Smooth muscle cell (in vitro differentiated cells): ENCODE results near the gene HMOX2. TPM values are rescaled to one million over a fixed set of nuclear protein-coding genes. Genes with fewer than 3 reads are reported as not detected.
A peak's percentile ranks its signal among the peaks of the same experiment; 100 is the strongest.

Experiments
- DNase-seq: peaks from one replicate; lab custom pipeline; 2025; ENCODE audit not compliant: unreplicated experiment; lab: John Stamatoyannopoulos, UW
- H2AFZ ChIP-seq: fragments of 200-600 bp; sonication (generic); 2 replicates; pipeline ENCODE4 v1.6.0; 2016; ENCODE audit warnings: antibody characterized with exemption, low read depth, mild to moderate bottlenecking
- H3F3A ChIP-seq: fragments of 200-600 bp; sonication (generic); 2 replicates; pipeline ENCODE4 v1.6.0; 2017; ENCODE audit warnings: antibody characterized with exemption, low read depth
- H3K27ac ChIP-seq: fragments of 200-600 bp; sonication (generic); 2 replicates; pipeline ENCODE4 v1.5.1; 2016; ENCODE audit warnings: low read depth, mild to moderate bottlenecking
- H3K27me3 ChIP-seq: fragments of 200-600 bp; sonication (generic); 2 replicates; pipeline ENCODE4 v1.6.1; 2016; ENCODE audit warnings: low read depth, mild to moderate bottlenecking
- H3K36me3 ChIP-seq: fragments of 200-600 bp; sonication (generic); 2 replicates; pipeline ENCODE4 v1.5.1; 2016; ENCODE audit warnings: low read depth
- H3K4me1 ChIP-seq: fragments of 200-600 bp; sonication (generic); 2 replicates; pipeline ENCODE4 v1.5.1; 2016; ENCODE audit warnings: low read depth
- H3K4me2 ChIP-seq: fragments of 200-600 bp; sonication (generic); 2 replicates; pipeline ENCODE4 v1.6.0; 2016; ENCODE audit warnings: mild to moderate bottlenecking
- H3K4me3 ChIP-seq: fragments of 200-600 bp; sonication (generic); 2 replicates; pipeline ENCODE4 v1.5.1; 2016; ENCODE audit warnings: mild to moderate bottlenecking
- H3K79me2 ChIP-seq: fragments of 200-600 bp; sonication (generic); 2 replicates; pipeline ENCODE4 v1.6.0; 2016; ENCODE audit warnings: low read depth, mild to moderate bottlenecking
- H3K9ac ChIP-seq: fragments of 200-600 bp; sonication (generic); 2 replicates; pipeline ENCODE4 v1.6.0; 2016; ENCODE audit warnings: low read depth
- H3K9me3 ChIP-seq: fragments of 200-600 bp; sonication (generic); replicated peaks from 2 replicates; pipeline ENCODE4 v1.5.1; 2016; ENCODE audit warnings: low read depth
- H4K20me1 ChIP-seq: fragments of 200-600 bp; sonication (generic); 2 replicates; pipeline ENCODE4 v1.6.0; 2016; ENCODE audit warnings: low read depth
- CTCF ChIP-seq: fragments of 200-600 bp; sonication (generic); IDR thresholded peaks from 2 replicates; pipeline ENCODE4 v1.5.1; 2017; ENCODE audit warnings: borderline replicate concordance, mild to moderate bottlenecking, antibody characterized with exemption; ENCODE audit not compliant: insufficient read depth, poor library complexity, severe bottlenecking
- WGBS: methylation state at CpG from one replicate; pipeline ENCODE4 v1.1.7; 2016; ENCODE audit warnings: low lambda C conversion rate; 5-methylcytosine and 5-hydroxymethylcytosine counted together
- polyA plus RNA-seq: library from polyadenylated mRNA; unstranded; fragments of >200 nt; fragmentation: Nextera tagmentation; extraction: Ambion mirVana; gene quantifications from 2 replicates; pipeline ENCODE4 v1.2.1, GENCODE V29; 2016
- total RNA-seq: library from RNA; depleted of rRNA; stranded (reverse); fragments of >200 nt; gene quantifications from 2 replicates; pipeline ENCODE4 v1.2.3, GENCODE V29; 2014

Gene HMOX2
- total and polyA plus RNA-seq, 2 experiments from 2014 or later: 35.3 to 54.2 TPM

DNA sequence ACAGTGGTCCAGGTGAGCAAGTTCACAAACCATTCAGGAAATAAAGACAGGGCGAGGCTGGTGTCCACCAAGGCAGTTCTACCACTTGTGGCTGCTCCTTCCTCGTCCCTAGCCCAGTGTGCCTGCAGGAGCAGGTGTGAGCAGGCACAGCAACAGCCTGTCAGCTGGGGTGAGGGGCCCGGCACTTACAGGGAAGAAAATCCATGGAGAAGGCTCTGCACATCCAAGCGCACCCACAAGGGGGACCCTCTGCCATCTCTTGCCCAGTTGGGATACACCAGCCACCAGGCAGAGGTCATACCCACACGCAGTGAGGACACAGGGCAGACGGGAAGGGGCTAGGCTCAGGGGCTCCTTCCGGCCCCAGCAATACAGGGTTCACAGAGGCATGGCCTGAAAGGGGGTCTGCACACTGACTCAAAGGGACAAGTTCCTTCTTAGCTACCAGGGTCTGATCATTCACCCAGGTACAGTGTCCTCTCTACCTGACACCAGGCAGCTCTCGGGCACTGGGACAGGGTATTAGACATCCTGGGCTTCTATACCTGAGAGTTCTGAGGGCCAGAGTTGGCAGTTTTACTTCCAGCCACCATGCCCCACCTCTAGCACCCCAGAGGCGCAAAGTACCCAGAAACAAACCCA, 35.4 kb downstream of the HMOX2 start:
- H3K9ac ChIP-seq: no peak overlapping the region
- H3K36me3 ChIP-seq: no peaks in the 10 kb centered on the region
- no peak overlapping the region for H2AFZ ChIP-seq
- H3K27me3 ChIP-seq: no peaks in the 10 kb centered on the region
- no peak overlapping the region for H3K4me3 ChIP-seq
- no peaks in the 10 kb centered on the region for H3K9me3 ChIP-seq
- H3K79me2 ChIP-seq: peaks cover 4% of the 10 kb centered on the region
- no peak for DNase-seq
- H3K4me2 ChIP-seq: no peak overlapping the region
- no peaks in the 10 kb centered on the region for H3K4me1 ChIP-seq
- 80% methylated on average over 9 of the region's 9 CpGs for WGBS
- peaks cover 64% of the 10 kb centered on the region for H4K20me1 ChIP-seq
- peak; percentile 50 for TF ChIP-seq CTCF
- H3K27ac ChIP-seq: no peak overlapping the region
- no peaks in the 10 kb centered on the region for H3F3A ChIP-seq

DNA sequence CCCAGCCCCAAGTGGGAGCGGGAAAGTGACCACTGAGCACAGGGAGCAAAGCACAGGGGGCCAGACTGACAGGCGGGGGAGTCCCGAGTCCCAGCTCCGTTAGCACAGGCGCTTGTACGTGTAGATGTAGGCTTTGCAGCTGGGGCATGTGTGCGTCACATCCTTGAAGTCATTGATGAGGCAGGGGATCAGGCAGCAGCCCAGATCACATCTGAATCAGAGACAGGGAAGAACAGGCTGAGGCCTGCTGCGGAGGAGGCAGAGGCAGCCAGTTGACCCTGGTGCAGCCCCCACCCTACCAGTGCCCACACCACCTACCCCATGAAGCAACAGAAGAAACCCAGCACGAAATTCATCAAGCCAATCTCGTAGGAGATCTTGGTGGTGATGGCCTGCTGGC, 36.3 kb downstream of the HMOX2 start:
- Histone ChIP-seq H2AFZ (no peak overlapping the region), H3K9me3 (no peaks in the 10 kb centered on the region), H3K79me2 (peaks cover 7% of the 10 kb centered on the region), H3K4me2 (no peak overlapping the region), H4K20me1 (peaks cover 68% of the 10 kb centered on the region), H3K9ac (no peak overlapping the region), H3F3A (no peaks in the 10 kb centered on the region), H3K4me3 (no peak overlapping the region), H3K4me1 (no peaks in the 10 kb centered on the region), H3K27me3 (no peaks in the 10 kb centered on the region), H3K27ac (no peak overlapping the region), H3K36me3 (no peaks in the 10 kb centered on the region)
- 98% methylated on average over 10 of the region's 10 CpGs for WGBS
- DNase-seq: no peak
- TF ChIP-seq CTCF: no peak

- DNase-seq: no peak
- H3K27me3 ChIP-seq: no peaks in the 10 kb centered on the region
- no peak overlapping the region for H3K4me2 ChIP-seq
- H3K27ac ChIP-seq: no peak overlapping the region
- no peak overlapping the region for H3K9ac ChIP-seq
- H3K36me3 ChIP-seq: no peaks in the 10 kb centered on the region
- H3K4me1 ChIP-seq: no peaks in the 10 kb centered on the region
- H2AFZ ChIP-seq: no peak overlapping the region
- TF ChIP-seq CTCF: no peak
- peaks cover 7% of the 10 kb centered on the region for H3K79me2 ChIP-seq
- H3K9me3 ChIP-seq: no peaks in the 10 kb centered on the region
- no peak overlapping the region for H3K4me3 ChIP-seq
- peaks cover 76% of the 10 kb centered on the region for H4K20me1 ChIP-seq
- WGBS: over 99% methylated on average over 17 of the region's 19 CpGs
- H3F3A ChIP-seq: no peaks in the 10 kb centered on the region
Observed at GRCh38 chr16:4513086-4513860, 37.1 kb downstream of the HMOX2 start.
